Neural cell (in vitro differentiated cells): ENCODE results near the gene TSR3. TPM values are rescaled to one million over a fixed set of nuclear protein-coding genes. Genes with fewer than 3 reads are reported as not detected.
A peak's percentile ranks its signal among the peaks of the same experiment; 100 is the strongest.

Experiments used
- H2AFZ ChIP-seq: fragments of 200-600, 300-800 bp; sonication (generic), shearing (Covaris generic); 2 replicates; pipeline ENCODE4 v1.6.0; 2014; ENCODE audit warnings: low read depth, mild to moderate bottlenecking, antibody characterized with exemption, low read length, moderate library complexity
- H3F3A ChIP-seq: fragments of 200-600 bp; shearing (Covaris generic); 2 replicates; pipeline ENCODE4 v1.6.1; 2016; ENCODE audit warnings: mild to moderate bottlenecking, moderate library complexity, mixed read lengths, antibody characterized with exemption, low read length; ENCODE audit not compliant: insufficient read depth, poor library complexity, severe bottlenecking
- H3K27ac ChIP-seq: fragments of 200-600, 300-800 bp; sonication (generic), shearing (Covaris generic); 2 replicates; pipeline ENCODE4 v1.5.1; 2014; ENCODE audit warnings: mild to moderate bottlenecking, low read length, moderate library complexity
- H3K27me3 ChIP-seq: fragments of 300-800, 200-600 bp; sonication (generic), shearing (Covaris generic); 2 replicates; pipeline ENCODE4 v1.6.0; 2014; ENCODE audit warnings: mild to moderate bottlenecking, low read depth, low read length, moderate library complexity; ENCODE audit not compliant: insufficient read depth
- H3K36me3 ChIP-seq: fragments of 300-800, 200-600 bp; sonication (generic), shearing (Covaris generic); 2 replicates; pipeline ENCODE4 v1.5.1; 2014; ENCODE audit warnings: mild to moderate bottlenecking, antibody characterized with exemption, low read length, moderate library complexity; ENCODE audit not compliant: insufficient read depth
- H3K4me2 ChIP-seq: fragments of 300-800, 200-600 bp; sonication (generic), shearing (Covaris generic); 2 replicates; pipeline ENCODE4 v1.6.0; 2014; ENCODE audit warnings: mild to moderate bottlenecking, low read length
- H3K4me3 ChIP-seq: fragments of 300-800, 200-600 bp; sonication (generic), shearing (Covaris generic); 2 replicates; pipeline ENCODE4 v1.5.1; 2014; ENCODE audit warnings: mild to moderate bottlenecking, low read length, moderate library complexity
- H3K79me2 ChIP-seq: fragments of 200-600 bp; shearing (Covaris generic); replicated peaks from 2 replicates; pipeline ENCODE4 v1.6.0; 2014; ENCODE audit warnings: mild to moderate bottlenecking, low read length, moderate library complexity; ENCODE audit not compliant: insufficient read depth
- H3K9ac ChIP-seq: fragments of 300-800, 200-600 bp; sonication (generic), shearing (Covaris generic); 2 replicates; pipeline ENCODE4 v1.6.1; 2016; ENCODE audit warnings: mild to moderate bottlenecking, low read length, mixed read lengths
- H3K9me2 ChIP-seq: fragments of 200-600 bp; shearing (Covaris generic); 2 replicates; pipeline ENCODE4 v1.6.1; 2016; ENCODE audit warnings: mild to moderate bottlenecking, low read length, mixed read lengths; ENCODE audit not compliant: insufficient read depth
- H3K9me3 ChIP-seq: fragments of 200-600, 300-800 bp; sonication (generic), shearing (Covaris generic); 2 replicates; pipeline ENCODE4 v1.6.1; 2016; ENCODE audit warnings: mild to moderate bottlenecking, mixed run types, low read length, moderate library complexity, mixed read lengths
- H4K20me1 ChIP-seq: fragments of 200-600 bp; shearing (Covaris generic); 2 replicates; pipeline ENCODE4 v1.6.1; 2016; ENCODE audit warnings: mild to moderate bottlenecking, mixed run types; ENCODE audit not compliant: insufficient read depth
- EP300 ChIP-seq: fragments of 450-650 bp; conservative IDR thresholded peaks from 2 replicates; pipeline ENCODE4 v1.6.1; 2014; ENCODE audit warnings: antibody characterized with exemption, mild to moderate bottlenecking, moderate library complexity; ENCODE audit not compliant: poor library complexity, severe bottlenecking
- EZH2 ChIP-seq: fragments of 200-600, 300-800 bp; shearing (Covaris generic), sonication (generic); IDR thresholded peaks from 2 replicates; pipeline ENCODE4 v1.6.1; 2014; ENCODE audit warnings: antibody characterized with exemption, low read length, borderline replicate concordance, mild to moderate bottlenecking; ENCODE audit not compliant: insufficient read depth, poor library complexity, severe bottlenecking
- MXI1 ChIP-seq: fragments of 450-650 bp; conservative IDR thresholded peaks from 2 replicates; pipeline ENCODE4 v1.6.1; 2014; ENCODE audit warnings: antibody characterized with exemption, mild to moderate bottlenecking; ENCODE audit not compliant: poor library complexity, severe bottlenecking
- POLR2AphosphoS5 ChIP-seq: IDR thresholded peaks from 2 replicates; pipeline ENCODE4 v1.6.1; 2012
- RAD21 ChIP-seq: fragments of 450-650 bp; conservative IDR thresholded peaks from 2 replicates; pipeline ENCODE4 v1.6.1; 2014; ENCODE audit warnings: antibody characterized with exemption, mild to moderate bottlenecking, moderate library complexity
- REST ChIP-seq: IDR thresholded peaks from 2 replicates; pipeline ENCODE4 v1.6.1; 2012; ENCODE audit warnings: borderline replicate concordance
- SMC3 ChIP-seq: fragments of 450-650 bp; conservative IDR thresholded peaks from 2 replicates; pipeline ENCODE4 v1.6.1; 2014; ENCODE audit warnings: antibody characterized with exemption, mild to moderate bottlenecking, moderate library complexity; ENCODE audit not compliant: poor library complexity
- TAF1 ChIP-seq: IDR thresholded peaks from 2 replicates; pipeline ENCODE4 v1.6.1; 2012; ENCODE audit warnings: low read depth
- polyA minus RNA-seq: library from RNA; depleted of rRNA, polyadenylated mRNA; stranded (reverse); fragments of >200 nt; gene quantifications from 2 replicates; pipeline ENCODE4 v1.2.3, GENCODE V29; 2014
- polyA plus RNA-seq: library from polyadenylated mRNA; depleted of rRNA; stranded (reverse); fragments of >200 nt; gene quantifications from 2 replicates; pipeline ENCODE4 v1.2.3, GENCODE V29; 2014
- TF ChIP-seq, protein P1 (sequence below): fragments of 450-650 bp; IDR thresholded peaks from 2 replicates; pipeline ENCODE4 v1.5.1; 2014; ENCODE audit warnings: antibody characterized with exemption, mild to moderate bottlenecking, moderate library complexity; ENCODE audit not compliant: poor library complexity, severe bottlenecking

The TSR3 gene
- polyA plus RNA-seq (102 and 106 TPM in 2 replicates), polyA minus RNA-seq (45.6 and 52.8 TPM in 2 replicates)

GRCh38 chr16:1351582-1352362, at the start of gene TSR3, which contains the start of gene GNPTG:
Gene TSR3, minus strand, starts transcription at chr16:1351878. Its CDS starts 74 bp downstream, at chr16:1351804.
Gene GNPTG, plus strand, starts transcription at chr16:1351931. Its CDS starts 35 bp downstream, at chr16:1351966.
- Histone ChIP-seq H3K9me2 (no peaks in the 10 kb centered on the region), H3K9ac (peak within 1 kb of the TSS; percentile 70), H2AFZ (no peak within 1 kb of the TSS), H3K9me3 (no peaks in the 10 kb centered on the region), H3K4me2 (peak within 1 kb of the TSS; percentile 88), H3K27ac (no peak within 1 kb of the TSS), H4K20me1 (no peaks in the 10 kb centered on the region), H3K4me3 (peak within 1 kb of the TSS; percentile 97), H3K79me2 (peaks cover 26% of the 10 kb centered on the region), H3K27me3 (no peaks in the 10 kb centered on the region), H3F3A (no peaks in the 10 kb centered on the region), H3K36me3 (no peaks in the 10 kb centered on the region)
- TF ChIP-seq POLR2AphosphoS5 (peak; percentile 88), SMC3 (no peak), EP300 (peak; percentile 63), RAD21 (peak; percentile 35), EZH2 (no peak), MXI1 (peak; percentile 92), REST (peak; percentile 55), TAF1 (no peak)

DNA sequence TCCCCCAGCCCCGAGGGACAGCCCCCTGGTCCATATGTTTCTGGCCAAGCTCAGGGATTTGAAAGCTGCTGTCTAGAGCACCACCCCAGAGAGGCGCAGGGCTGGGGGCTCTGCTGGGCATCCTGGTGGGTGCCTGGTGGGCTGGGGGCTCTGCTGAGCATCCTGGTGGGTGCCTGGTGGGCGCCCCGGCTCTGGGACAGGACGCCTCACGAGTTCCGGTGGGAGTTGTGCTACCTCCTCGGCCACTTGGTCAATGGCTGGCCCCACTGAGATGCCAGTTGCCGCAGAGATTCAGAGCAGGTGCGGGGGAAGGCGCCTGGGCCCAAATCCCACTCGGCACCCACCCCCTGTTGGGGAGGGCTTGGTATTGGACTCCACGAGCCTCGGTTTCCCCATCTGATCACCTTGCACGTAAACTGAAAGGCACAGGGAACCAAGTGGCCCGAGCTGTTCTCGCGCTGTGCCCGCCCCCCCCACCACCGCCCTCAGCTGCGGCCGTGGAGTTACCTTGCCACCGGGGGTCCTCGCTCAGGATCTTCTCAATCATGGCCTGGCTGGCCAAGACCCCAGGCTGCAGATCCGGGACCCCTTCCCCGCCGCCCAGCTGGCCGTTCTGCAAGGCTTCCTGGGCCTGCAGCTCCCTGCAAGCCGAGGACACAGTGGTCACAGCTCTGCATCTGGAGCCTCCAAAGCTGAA, 49.5 kb upstream of the TSR3 start:
- Histone ChIP-seq H3K27ac (no peak overlapping the region), H3K4me2 (no peak overlapping the region), H3F3A (no peaks in the 10 kb centered on the region), H3K27me3 (no peaks in the 10 kb centered on the region), H4K20me1 (no peaks in the 10 kb centered on the region), H3K9me3 (no peaks in the 10 kb centered on the region), H2AFZ (no peak overlapping the region), H3K9me2 (no peaks in the 10 kb centered on the region), H3K4me3 (no peak overlapping the region), H3K9ac (no peak overlapping the region), H3K36me3 (no peaks in the 10 kb centered on the region), H3K79me2 (no peaks in the 10 kb centered on the region)
- no peak for TF ChIP-seq EP300
- TF ChIP-seq RAD21, result no peak
- TF ChIP-seq, protein P1, sequence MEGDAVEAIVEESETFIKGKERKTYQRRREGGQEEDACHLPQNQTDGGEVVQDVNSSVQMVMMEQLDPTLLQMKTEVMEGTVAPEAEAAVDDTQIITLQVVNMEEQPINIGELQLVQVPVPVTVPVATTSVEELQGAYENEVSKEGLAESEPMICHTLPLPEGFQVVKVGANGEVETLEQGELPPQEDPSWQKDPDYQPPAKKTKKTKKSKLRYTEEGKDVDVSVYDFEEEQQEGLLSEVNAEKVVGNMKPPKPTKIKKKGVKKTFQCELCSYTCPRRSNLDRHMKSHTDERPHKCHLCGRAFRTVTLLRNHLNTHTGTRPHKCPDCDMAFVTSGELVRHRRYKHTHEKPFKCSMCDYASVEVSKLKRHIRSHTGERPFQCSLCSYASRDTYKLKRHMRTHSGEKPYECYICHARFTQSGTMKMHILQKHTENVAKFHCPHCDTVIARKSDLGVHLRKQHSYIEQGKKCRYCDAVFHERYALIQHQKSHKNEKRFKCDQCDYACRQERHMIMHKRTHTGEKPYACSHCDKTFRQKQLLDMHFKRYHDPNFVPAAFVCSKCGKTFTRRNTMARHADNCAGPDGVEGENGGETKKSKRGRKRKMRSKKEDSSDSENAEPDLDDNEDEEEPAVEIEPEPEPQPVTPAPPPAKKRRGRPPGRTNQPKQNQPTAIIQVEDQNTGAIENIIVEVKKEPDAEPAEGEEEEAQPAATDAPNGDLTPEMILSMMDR, result no peak
- no peak for TF ChIP-seq SMC3
- no peak for TF ChIP-seq EZH2
- TF ChIP-seq TAF1, result no peak
- TF ChIP-seq MXI1, result no peak
- no peak for TF ChIP-seq POLR2AphosphoS5
- TF ChIP-seq REST, result no peak
